ENCODE measurements around the gene CDK6. TPM values are rescaled to one million over a fixed set of nuclear protein-coding genes. Genes with fewer than 3 reads are reported as not detected.
A peak's percentile ranks its signal among the peaks of the same experiment; 100 is the strongest.

CDK6 gene
- total and polyA plus RNA-seq, 10 of the 15 experiments (the other 5 are each of a cell fraction or from before 2014, with no cell fraction given): 8.0 to 118 (median 45.8) TPM

DNA sequence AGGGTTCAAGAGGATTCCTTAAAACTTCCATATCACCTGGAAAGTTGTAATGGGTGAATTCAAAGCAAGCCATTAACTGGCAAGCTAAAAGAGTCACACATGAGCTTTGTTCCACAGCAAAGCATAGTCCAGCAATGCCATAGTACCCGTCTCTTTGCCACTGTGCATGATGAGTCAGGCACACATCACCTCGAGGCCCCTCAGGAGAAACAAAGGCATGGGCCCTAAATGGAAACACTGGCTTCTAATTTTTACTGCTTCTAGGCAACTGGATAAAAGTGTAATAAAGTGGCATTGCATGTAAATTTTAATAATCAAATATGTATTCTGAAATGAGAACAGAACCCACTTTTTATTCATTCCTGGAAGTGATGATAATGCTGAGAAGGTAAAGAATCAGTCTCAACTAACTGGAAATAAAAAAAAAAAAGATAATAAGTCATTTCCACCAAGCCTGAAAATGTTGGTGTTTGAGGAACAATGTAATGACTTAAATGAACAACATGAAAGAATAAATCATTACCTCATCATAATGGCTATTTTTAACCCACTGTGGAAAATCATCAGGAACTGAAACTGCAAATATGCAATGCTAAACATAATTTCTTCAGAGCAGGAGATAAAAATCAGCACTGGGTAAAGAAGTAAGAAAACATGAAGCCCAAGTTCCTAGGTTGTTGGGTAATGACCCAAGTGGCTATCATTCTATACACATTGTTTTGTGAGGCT, 104.9 kb downstream of the CDK6 start (continued):
- TF ChIP-seq ZSCAN29 (IDR thresholded peaks at IDR 0.05): no peak
- TF ChIP-seq KDM1A (IDR thresholded peaks at IDR 0.05; ENCODE audit: borderline replicate concordance): no peak
- TF ChIP-seq RFX5 (IDR thresholded peaks at IDR 0.05; ENCODE audit: low read depth, low read length): no peak
- TF ChIP-seq MTA2 (IDR thresholded peaks at IDR 0.05; ENCODE audit: low read depth): peak; percentile 66; the same call in 1 of the 2 replicates
- TF ChIP-seq CBX5 (IDR thresholded peaks at IDR 0.05; ENCODE audit: low read depth): no peak
- TF ChIP-seq MEF2B (IDR thresholded peaks at IDR 0.05; ENCODE audit: partially characterized antibody, poor library complexity, severe bottlenecking): peak; percentile 78
- no peak for TF ChIP-seq NRF1 (conservative IDR thresholded peaks at IDR 0.05; ENCODE audit: low read depth, low read length)
- TF ChIP-seq HDGF (IDR thresholded peaks at IDR 0.05): no peak
- TF ChIP-seq, protein P1, sequence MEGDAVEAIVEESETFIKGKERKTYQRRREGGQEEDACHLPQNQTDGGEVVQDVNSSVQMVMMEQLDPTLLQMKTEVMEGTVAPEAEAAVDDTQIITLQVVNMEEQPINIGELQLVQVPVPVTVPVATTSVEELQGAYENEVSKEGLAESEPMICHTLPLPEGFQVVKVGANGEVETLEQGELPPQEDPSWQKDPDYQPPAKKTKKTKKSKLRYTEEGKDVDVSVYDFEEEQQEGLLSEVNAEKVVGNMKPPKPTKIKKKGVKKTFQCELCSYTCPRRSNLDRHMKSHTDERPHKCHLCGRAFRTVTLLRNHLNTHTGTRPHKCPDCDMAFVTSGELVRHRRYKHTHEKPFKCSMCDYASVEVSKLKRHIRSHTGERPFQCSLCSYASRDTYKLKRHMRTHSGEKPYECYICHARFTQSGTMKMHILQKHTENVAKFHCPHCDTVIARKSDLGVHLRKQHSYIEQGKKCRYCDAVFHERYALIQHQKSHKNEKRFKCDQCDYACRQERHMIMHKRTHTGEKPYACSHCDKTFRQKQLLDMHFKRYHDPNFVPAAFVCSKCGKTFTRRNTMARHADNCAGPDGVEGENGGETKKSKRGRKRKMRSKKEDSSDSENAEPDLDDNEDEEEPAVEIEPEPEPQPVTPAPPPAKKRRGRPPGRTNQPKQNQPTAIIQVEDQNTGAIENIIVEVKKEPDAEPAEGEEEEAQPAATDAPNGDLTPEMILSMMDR (IDR thresholded peaks at IDR 0.05 in 2 of 3, conservative IDR thresholded peaks at IDR 0.05 in 1 of 3; ENCODE audit: control insufficient read depth in 2 of 3, extremely low read depth in 1 of 3, insufficient read depth in 1 of 3, low read depth in 3 of 3, low read length in 3 of 3): no peak
- TF ChIP-seq SUZ12 (IDR thresholded peaks at IDR 0.05; ENCODE audit: unreplicated experiment): no peak
- no peak for TF ChIP-seq NFXL1 (IDR thresholded peaks at IDR 0.05; ENCODE audit: borderline replicate concordance)
- TF ChIP-seq, protein P2, sequence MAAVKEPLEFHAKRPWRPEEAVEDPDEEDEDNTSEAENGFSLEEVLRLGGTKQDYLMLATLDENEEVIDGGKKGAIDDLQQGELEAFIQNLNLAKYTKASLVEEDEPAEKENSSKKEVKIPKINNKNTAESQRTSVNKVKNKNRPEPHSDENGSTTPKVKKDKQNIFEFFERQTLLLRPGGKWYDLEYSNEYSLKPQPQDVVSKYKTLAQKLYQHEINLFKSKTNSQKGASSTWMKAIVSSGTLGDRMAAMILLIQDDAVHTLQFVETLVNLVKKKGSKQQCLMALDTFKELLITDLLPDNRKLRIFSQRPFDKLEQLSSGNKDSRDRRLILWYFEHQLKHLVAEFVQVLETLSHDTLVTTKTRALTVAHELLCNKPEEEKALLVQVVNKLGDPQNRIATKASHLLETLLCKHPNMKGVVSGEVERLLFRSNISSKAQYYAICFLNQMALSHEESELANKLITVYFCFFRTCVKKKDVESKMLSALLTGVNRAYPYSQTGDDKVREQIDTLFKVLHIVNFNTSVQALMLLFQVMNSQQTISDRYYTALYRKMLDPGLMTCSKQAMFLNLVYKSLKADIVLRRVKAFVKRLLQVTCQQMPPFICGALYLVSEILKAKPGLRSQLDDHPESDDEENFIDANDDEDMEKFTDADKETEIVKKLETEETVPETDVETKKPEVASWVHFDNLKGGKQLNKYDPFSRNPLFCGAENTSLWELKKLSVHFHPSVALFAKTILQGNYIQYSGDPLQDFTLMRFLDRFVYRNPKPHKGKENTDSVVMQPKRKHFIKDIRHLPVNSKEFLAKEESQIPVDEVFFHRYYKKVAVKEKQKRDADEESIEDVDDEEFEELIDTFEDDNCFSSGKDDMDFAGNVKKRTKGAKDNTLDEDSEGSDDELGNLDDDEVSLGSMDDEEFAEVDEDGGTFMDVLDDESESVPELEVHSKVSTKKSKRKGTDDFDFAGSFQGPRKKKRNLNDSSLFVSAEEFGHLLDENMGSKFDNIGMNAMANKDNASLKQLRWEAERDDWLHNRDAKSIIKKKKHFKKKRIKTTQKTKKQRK (IDR thresholded peaks at IDR 0.05; ENCODE audit: low read depth, low read length): no peak
- TF ChIP-seq TARDBP (IDR thresholded peaks at IDR 0.05; ENCODE audit: borderline replicate concordance): no peak
- TF ChIP-seq JUND (IDR thresholded peaks at IDR 0.05; ENCODE audit: low read depth, low read length): no peak
- no peak for TF ChIP-seq SREBF1 (IDR thresholded peaks at IDR 0.05; ENCODE audit: low read length)
- TF ChIP-seq EZH2 (IDR thresholded peaks at IDR 0.05; ENCODE audit: borderline replicate concordance, control insufficient read depth, low read depth, low read length): no peak
- TF ChIP-seq, protein P3, sequence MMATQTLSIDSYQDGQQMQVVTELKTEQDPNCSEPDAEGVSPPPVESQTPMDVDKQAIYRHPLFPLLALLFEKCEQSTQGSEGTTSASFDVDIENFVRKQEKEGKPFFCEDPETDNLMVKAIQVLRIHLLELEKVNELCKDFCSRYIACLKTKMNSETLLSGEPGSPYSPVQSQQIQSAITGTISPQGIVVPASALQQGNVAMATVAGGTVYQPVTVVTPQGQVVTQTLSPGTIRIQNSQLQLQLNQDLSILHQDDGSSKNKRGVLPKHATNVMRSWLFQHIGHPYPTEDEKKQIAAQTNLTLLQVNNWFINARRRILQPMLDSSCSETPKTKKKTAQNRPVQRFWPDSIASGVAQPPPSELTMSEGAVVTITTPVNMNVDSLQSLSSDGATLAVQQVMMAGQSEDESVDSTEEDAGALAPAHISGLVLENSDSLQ (IDR thresholded peaks at IDR 0.05): no peak
- 0 out of 2 replicates have a peak, but pooled peaks have one; percentile 28 for TF ChIP-seq CREB1 (IDR thresholded peaks at IDR 0.05; ENCODE audit: low read depth)
- TF ChIP-seq MTA3 (IDR thresholded peaks at IDR 0.05; ENCODE audit: borderline replicate concordance, low read length): 0 out of 2 replicates have a peak, but pooled peaks have one; percentile 11
- no peak for TF ChIP-seq SIX5 (IDR thresholded peaks at IDR 0.05; ENCODE audit: low read depth, low read length, severe bottlenecking)
- TF ChIP-seq NFIC (IDR thresholded peaks at IDR 0.05; ENCODE audit: low read depth, low read length): peak; percentile 90
- TF ChIP-seq FOXM1 (IDR thresholded peaks at IDR 0.05; ENCODE audit: low read depth, low read length): peak; percentile 76; the same call in 1 of the 2 replicates
- TF ChIP-seq ESRRA (IDR thresholded peaks at IDR 0.05; ENCODE audit: low read length): no peak

Data from GM12878 (cell line).